GM23338 (cell line): ENCODE data around the gene COL25A1. TPM values are rescaled to one million over a fixed set of nuclear protein-coding genes. Genes with fewer than 3 reads are reported as not detected.

Experiments used
- ATAC-seq: fragments of 200-7000 bp; cut with Tn5 transposase; 3 replicates; pipeline ENCODE4 v1.9.1; 2020
- DNase-seq: peaks from one replicate; pipeline ENCODE4 v3.0.0-alpha.2; 2015; ENCODE audit warnings: low spot score
- H2AFZ ChIP-seq: fragments of 200-600 bp; sonication (generic); 2 replicates; pipeline ENCODE4 v1.8.0; 2016; ENCODE audit warnings: antibody characterized with exemption, mild to moderate bottlenecking, moderate library complexity
- H3F3A ChIP-seq: fragments of 200-600 bp; sonication (generic); replicated peaks from 2 replicates; pipeline ENCODE4 v1.8.0; 2017; ENCODE audit warnings: antibody characterized with exemption, mixed run types, low read depth
- H3K27ac ChIP-seq: fragments of 200-600 bp; sonication (generic); 2 replicates; pipeline ENCODE4 v1.6.1; 2016; ENCODE audit warnings: low read depth
- H3K27me3 ChIP-seq: fragments of 200-600 bp; sonication (generic); 2 replicates; pipeline ENCODE4 v1.8.0; 2016; ENCODE audit warnings: mild to moderate bottlenecking, mixed run types, moderate library complexity; ENCODE audit not compliant: insufficient read depth
- H3K36me3 ChIP-seq: fragments of 200-600 bp; sonication (generic); 2 replicates; pipeline ENCODE4 v1.8.0; 2016; ENCODE audit warnings: mild to moderate bottlenecking; ENCODE audit not compliant: insufficient read depth
- H3K4me1 ChIP-seq: fragments of 200-600 bp; sonication (generic); 2 replicates; pipeline ENCODE4 v1.8.0; 2016; ENCODE audit warnings: mild to moderate bottlenecking, moderate library complexity; ENCODE audit not compliant: insufficient read depth
- H3K4me2 ChIP-seq: fragments of 200-600 bp; sonication (generic); 2 replicates; pipeline ENCODE4 v1.7.1; 2017; ENCODE audit warnings: mixed run types
- H3K4me3 ChIP-seq: fragments of 200-600 bp; sonication (generic); 2 replicates; pipeline ENCODE4 v1.6.1; 2016; ENCODE audit warnings: mixed run types
- H3K79me2 ChIP-seq: fragments of 200-600 bp; sonication (generic); replicated peaks from 2 replicates; pipeline ENCODE4 v1.8.0; 2017; ENCODE audit warnings: mild to moderate bottlenecking; ENCODE audit not compliant: insufficient read depth
- H3K9me2 ChIP-seq: fragments of 200-600 bp; sonication (generic); 2 replicates; pipeline ENCODE4 v1.8.0; 2017; ENCODE audit not compliant: insufficient read depth
- H4K20me1 ChIP-seq: fragments of 200-600 bp; sonication (generic); replicated peaks from 2 replicates; pipeline ENCODE4 v1.8.0; 2017; ENCODE audit warnings: mild to moderate bottlenecking; ENCODE audit not compliant: insufficient read depth
- H3K27ac Mint-ChIP-seq: 2 replicates; pipeline ENCODE4 v1.8.0; 2020; ENCODE audit warnings: inconsistent platforms, mild to moderate bottlenecking, moderate library complexity, mixed read lengths
- H3K27me3 Mint-ChIP-seq: 3 replicates; pipeline ENCODE4 v1.8.0; 2022; ENCODE audit warnings: low read depth, mild to moderate bottlenecking, moderate library complexity, mixed read lengths, inconsistent platforms; ENCODE audit not compliant: insufficient read depth, poor library complexity
- H3K36me3 Mint-ChIP-seq: 3 replicates; pipeline ENCODE4 v1.8.0; 2021; ENCODE audit warnings: low read depth, mild to moderate bottlenecking, inconsistent platforms, moderate library complexity, mixed read lengths
- H3K4me1 Mint-ChIP-seq: 3 replicates; pipeline ENCODE4 v1.8.0; 2020; ENCODE audit warnings: mild to moderate bottlenecking, inconsistent platforms, mixed read lengths
- H3K4me3 Mint-ChIP-seq: 3 replicates; pipeline ENCODE4 v1.8.0; 2021; ENCODE audit warnings: moderate library complexity, mild to moderate bottlenecking, inconsistent platforms, mixed read lengths
- H3K9me3 Mint-ChIP-seq: 3 replicates; pipeline ENCODE4 v1.8.0; 2020; ENCODE audit warnings: moderate library complexity, mild to moderate bottlenecking, inconsistent platforms, mixed read lengths
- CREB1 ChIP-seq: fragments of 250-450 bp; sonication (Bioruptor Pico); IDR thresholded peaks from 2 replicates; pipeline ENCODE4 v1.5.0; 2020; ENCODE audit warnings: low read depth, mild to moderate bottlenecking, moderate library complexity
- CTCF ChIP-seq, 2 experiments: fragments of 200-600 bp in 1 of 2; sonication (generic) in 1 of 2; conservative IDR thresholded peaks; 2 replicates each; pipeline versions ENCODE4 v1.5.1 to v1.6.1; 2016 to 2017; ENCODE audit warnings: antibody characterized with exemption in 2 of 2, low read depth in 2 of 2, mild to moderate bottlenecking in 2 of 2, moderate library complexity in 1 of 2
- EZH2 ChIP-seq: fragments of 200-600 bp; sonication (generic); IDR thresholded peaks from one replicate; pipeline ENCODE4 v1.8.0; 2017; ENCODE audit warnings: antibody characterized with exemption, mild to moderate bottlenecking, low read depth; ENCODE audit not compliant: unreplicated experiment
- EZH2phosphoT487 ChIP-seq: fragments of 200-600 bp; sonication (generic); IDR thresholded peaks from one replicate; pipeline ENCODE4 v1.8.1; 2018; ENCODE audit warnings: antibody characterized with exemption; ENCODE audit not compliant: unreplicated experiment
- JUNB ChIP-seq: IDR thresholded peaks from one replicate; pipeline ENCODE4 v1.6.1; 2016; ENCODE audit warnings: antibody characterized with exemption; ENCODE audit not compliant: unreplicated experiment
- NANOG ChIP-seq: IDR thresholded peaks from 2 replicates; pipeline ENCODE4 v1.6.1; 2016; ENCODE audit warnings: antibody characterized with exemption, borderline replicate concordance
- POLR2AphosphoS5 ChIP-seq: IDR thresholded peaks from 2 replicates; pipeline ENCODE4 v1.6.1; 2016; ENCODE audit warnings: antibody characterized with exemption, low read depth
- STAT1 ChIP-seq: IDR thresholded peaks from one replicate; pipeline ENCODE4 v1.6.1; 2016; ENCODE audit warnings: antibody characterized with exemption; ENCODE audit not compliant: unreplicated experiment
- ZNF114 ChIP-seq: fragments of 250-450 bp; sonication (Bioruptor Pico); IDR thresholded peaks from 2 replicates; pipeline ENCODE4 v1.5.0; 2020; ENCODE audit warnings: mild to moderate bottlenecking, moderate library complexity
- ZNF331 ChIP-seq: fragments of 250-450 bp; sonication (Bioruptor Pico); IDR thresholded peaks from 2 replicates; pipeline ENCODE4 v1.5.0; 2020; ENCODE audit warnings: low read depth, mild to moderate bottlenecking, moderate library complexity
- polyA plus RNA-seq: library from polyadenylated mRNA; unstranded; fragments of >200 nt; fragmentation: Nextera tagmentation; extraction: Ambion mirVana; gene quantifications from 2 replicates; pipeline ENCODE4 v1.2.1, GENCODE V29; 2016
- total RNA-seq: library from RNA; depleted of rRNA; stranded (reverse); fragments of >200 nt; shearing (Covaris generic); gene quantifications from 2 replicates; pipeline ENCODE4 v1.2.3, GENCODE V29; 2014
- TF ChIP-seq, protein P1 (sequence below): fragments of 250-450 bp; sonication (Bioruptor Pico); IDR thresholded peaks from 2 replicates; pipeline ENCODE4 v1.5.0; 2020; ENCODE audit warnings: mild to moderate bottlenecking, moderate library complexity
- TF ChIP-seq, protein P2 (sequence below): IDR thresholded peaks from 2 replicates; pipeline ENCODE4 v1.6.1; 2016; ENCODE audit warnings: antibody characterized with exemption
- TF ChIP-seq, protein P3 (sequence below): IDR thresholded peaks from one replicate; pipeline ENCODE4 v1.6.1; 2018; ENCODE audit warnings: antibody characterized with exemption; ENCODE audit not compliant: unreplicated experiment

The COL25A1 gene
- total and polyA plus RNA-seq, 2 experiments from 2014 or later = 3.9 to 5.6 TPM

DNA sequence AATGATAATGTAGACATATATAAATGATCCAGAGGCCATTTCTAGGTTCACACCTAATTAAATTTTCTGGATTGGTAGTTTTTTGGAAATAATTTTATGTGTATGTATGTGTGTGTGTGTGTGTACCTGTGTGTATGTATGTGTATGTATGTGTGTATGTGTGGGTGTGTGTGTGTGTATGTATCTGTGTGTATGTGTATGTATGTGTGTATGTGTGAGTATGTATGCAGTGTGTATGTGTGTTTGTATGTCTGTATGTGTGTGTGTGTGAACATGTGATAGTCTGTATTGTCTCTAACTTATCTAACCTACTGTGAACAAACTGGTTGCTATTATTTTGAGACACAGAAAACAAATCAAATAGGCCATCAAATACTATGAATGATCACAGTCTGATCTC is 152.6 kb downstream of the COL25A1 start:
- Histone ChIP-seq H3K36me3 (no peaks in the 10 kb centered on the region), H3K9me2 (no peaks in the 10 kb centered on the region), H4K20me1 (no peaks in the 10 kb centered on the region), H3K4me3 (no peak overlapping the region), H3K27me3 (no peaks in the 10 kb centered on the region), H3K79me2 (no peaks in the 10 kb centered on the region), H3K4me2 (no peak overlapping the region), H3K27ac (no peak overlapping the region), H2AFZ (no peak overlapping the region), H3K4me1 (peaks cover 24% of the 10 kb centered on the region), H3F3A (no peaks in the 10 kb centered on the region)
- TF ChIP-seq NANOG = no peak
- TF ChIP-seq EZH2 = no peak
- TF ChIP-seq STAT1 = no peak
- TF ChIP-seq, protein P1, sequence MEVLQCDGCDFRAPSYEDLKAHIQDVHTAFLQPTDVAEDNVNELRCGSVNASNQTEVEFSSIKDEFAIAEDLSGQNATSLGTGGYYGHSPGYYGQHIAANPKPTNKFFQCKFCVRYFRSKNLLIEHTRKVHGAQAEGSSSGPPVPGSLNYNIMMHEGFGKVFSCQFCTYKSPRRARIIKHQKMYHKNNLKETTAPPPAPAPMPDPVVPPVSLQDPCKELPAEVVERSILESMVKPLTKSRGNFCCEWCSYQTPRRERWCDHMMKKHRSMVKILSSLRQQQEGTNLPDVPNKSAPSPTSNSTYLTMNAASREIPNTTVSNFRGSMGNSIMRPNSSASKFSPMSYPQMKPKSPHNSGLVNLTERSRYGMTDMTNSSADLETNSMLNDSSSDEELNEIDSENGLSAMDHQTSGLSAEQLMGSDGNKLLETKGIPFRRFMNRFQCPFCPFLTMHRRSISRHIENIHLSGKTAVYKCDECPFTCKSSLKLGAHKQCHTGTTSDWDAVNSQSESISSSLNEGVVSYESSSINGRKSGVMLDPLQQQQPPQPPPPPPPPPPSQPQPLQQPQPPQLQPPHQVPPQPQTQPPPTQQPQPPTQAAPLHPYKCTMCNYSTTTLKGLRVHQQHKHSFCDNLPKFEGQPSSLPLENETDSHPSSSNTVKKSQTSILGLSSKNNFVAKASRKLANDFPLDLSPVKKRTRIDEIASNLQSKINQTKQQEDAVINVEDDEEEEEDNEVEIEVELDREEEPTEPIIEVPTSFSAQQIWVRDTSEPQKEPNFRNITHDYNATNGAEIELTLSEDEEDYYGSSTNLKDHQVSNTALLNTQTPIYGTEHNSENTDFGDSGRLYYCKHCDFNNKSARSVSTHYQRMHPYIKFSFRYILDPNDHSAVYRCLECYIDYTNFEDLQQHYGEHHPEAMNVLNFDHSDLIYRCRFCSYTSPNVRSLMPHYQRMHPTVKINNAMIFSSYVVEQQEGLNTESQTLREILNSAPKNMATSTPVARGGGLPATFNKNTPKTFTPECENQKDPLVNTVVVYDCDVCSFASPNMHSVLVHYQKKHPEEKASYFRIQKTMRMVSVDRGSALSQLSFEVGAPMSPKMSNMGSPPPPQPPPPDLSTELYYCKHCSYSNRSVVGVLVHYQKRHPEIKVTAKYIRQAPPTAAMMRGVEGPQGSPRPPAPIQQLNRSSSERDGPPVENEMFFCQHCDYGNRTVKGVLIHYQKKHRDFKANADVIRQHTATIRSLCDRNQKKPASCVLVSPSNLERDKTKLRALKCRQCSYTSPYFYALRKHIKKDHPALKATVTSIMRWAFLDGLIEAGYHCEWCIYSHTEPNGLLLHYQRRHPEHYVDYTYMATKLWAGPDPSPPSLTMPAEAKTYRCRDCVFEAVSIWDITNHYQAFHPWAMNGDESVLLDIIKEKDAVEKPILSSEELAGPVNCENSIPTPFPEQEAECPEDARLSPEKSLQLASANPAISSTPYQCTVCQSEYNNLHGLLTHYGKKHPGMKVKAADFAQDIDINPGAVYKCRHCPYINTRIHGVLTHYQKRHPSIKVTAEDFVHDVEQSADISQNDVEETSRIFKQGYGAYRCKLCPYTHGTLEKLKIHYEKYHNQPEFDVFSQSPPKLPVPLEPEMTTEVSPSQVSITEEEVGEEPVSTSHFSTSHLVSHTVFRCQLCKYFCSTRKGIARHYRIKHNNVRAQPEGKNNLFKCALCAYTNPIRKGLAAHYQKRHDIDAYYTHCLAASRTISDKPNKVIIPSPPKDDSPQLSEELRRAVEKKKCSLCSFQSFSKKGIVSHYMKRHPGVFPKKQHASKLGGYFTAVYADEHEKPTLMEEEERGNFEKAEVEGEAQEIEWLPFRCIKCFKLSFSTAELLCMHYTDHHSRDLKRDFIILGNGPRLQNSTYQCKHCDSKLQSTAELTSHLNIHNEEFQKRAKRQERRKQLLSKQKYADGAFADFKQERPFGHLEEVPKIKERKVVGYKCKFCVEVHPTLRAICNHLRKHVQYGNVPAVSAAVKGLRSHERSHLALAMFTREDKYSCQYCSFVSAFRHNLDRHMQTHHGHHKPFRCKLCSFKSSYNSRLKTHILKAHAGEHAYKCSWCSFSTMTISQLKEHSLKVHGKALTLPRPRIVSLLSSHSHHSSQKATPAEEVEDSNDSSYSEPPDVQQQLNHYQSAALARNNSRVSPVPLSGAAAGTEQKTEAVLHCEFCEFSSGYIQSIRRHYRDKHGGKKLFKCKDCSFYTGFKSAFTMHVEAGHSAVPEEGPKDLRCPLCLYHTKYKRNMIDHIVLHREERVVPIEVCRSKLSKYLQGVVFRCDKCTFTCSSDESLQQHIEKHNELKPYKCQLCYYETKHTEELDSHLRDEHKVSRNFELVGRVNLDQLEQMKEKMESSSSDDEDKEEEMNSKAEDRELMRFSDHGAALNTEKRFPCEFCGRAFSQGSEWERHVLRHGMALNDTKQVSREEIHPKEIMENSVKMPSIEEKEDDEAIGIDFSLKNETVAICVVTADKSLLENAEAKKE (CRISPR knock-in tag) = no peak
- no peak for TF ChIP-seq JUNB
- TF ChIP-seq, protein P2, sequence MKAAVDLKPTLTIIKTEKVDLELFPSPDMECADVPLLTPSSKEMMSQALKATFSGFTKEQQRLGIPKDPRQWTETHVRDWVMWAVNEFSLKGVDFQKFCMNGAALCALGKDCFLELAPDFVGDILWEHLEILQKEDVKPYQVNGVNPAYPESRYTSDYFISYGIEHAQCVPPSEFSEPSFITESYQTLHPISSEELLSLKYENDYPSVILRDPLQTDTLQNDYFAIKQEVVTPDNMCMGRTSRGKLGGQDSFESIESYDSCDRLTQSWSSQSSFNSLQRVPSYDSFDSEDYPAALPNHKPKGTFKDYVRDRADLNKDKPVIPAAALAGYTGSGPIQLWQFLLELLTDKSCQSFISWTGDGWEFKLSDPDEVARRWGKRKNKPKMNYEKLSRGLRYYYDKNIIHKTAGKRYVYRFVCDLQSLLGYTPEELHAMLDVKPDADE = no peak
- no peak for TF ChIP-seq EZH2phosphoT487
- TF ChIP-seq, protein P3, sequence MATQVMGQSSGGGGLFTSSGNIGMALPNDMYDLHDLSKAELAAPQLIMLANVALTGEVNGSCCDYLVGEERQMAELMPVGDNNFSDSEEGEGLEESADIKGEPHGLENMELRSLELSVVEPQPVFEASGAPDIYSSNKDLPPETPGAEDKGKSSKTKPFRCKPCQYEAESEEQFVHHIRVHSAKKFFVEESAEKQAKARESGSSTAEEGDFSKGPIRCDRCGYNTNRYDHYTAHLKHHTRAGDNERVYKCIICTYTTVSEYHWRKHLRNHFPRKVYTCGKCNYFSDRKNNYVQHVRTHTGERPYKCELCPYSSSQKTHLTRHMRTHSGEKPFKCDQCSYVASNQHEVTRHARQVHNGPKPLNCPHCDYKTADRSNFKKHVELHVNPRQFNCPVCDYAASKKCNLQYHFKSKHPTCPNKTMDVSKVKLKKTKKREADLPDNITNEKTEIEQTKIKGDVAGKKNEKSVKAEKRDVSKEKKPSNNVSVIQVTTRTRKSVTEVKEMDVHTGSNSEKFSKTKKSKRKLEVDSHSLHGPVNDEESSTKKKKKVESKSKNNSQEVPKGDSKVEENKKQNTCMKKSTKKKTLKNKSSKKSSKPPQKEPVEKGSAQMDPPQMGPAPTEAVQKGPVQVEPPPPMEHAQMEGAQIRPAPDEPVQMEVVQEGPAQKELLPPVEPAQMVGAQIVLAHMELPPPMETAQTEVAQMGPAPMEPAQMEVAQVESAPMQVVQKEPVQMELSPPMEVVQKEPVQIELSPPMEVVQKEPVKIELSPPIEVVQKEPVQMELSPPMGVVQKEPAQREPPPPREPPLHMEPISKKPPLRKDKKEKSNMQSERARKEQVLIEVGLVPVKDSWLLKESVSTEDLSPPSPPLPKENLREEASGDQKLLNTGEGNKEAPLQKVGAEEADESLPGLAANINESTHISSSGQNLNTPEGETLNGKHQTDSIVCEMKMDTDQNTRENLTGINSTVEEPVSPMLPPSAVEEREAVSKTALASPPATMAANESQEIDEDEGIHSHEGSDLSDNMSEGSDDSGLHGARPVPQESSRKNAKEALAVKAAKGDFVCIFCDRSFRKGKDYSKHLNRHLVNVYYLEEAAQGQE = no peak
- TF ChIP-seq ZNF114 (CRISPR knock-in tag) = no peak
- TF ChIP-seq ZNF331 (CRISPR knock-in tag) = no peak
- TF ChIP-seq CREB1 (CRISPR knock-in tag) = no peak
- no peak for TF ChIP-seq POLR2AphosphoS5
- TF ChIP-seq CTCF (conservative IDR thresholded peaks at IDR 0.05; ENCODE audit: low read depth in 2 of 2) = no peak
- Mint-ChIP-seq H3K9me3 (no peaks in the 10 kb centered on the region), H3K36me3 (no peaks in the 10 kb centered on the region), H3K27ac (no peak overlapping the region), H3K4me1 (peaks cover 18% of the 10 kb centered on the region), H3K4me3 (no peak overlapping the region), H3K27me3 (no peaks in the 10 kb centered on the region)
- no peak for ATAC-seq
- no peak for DNase-seq
